ENCODE results near the gene RNF44.

Gene RNF44

DNA sequence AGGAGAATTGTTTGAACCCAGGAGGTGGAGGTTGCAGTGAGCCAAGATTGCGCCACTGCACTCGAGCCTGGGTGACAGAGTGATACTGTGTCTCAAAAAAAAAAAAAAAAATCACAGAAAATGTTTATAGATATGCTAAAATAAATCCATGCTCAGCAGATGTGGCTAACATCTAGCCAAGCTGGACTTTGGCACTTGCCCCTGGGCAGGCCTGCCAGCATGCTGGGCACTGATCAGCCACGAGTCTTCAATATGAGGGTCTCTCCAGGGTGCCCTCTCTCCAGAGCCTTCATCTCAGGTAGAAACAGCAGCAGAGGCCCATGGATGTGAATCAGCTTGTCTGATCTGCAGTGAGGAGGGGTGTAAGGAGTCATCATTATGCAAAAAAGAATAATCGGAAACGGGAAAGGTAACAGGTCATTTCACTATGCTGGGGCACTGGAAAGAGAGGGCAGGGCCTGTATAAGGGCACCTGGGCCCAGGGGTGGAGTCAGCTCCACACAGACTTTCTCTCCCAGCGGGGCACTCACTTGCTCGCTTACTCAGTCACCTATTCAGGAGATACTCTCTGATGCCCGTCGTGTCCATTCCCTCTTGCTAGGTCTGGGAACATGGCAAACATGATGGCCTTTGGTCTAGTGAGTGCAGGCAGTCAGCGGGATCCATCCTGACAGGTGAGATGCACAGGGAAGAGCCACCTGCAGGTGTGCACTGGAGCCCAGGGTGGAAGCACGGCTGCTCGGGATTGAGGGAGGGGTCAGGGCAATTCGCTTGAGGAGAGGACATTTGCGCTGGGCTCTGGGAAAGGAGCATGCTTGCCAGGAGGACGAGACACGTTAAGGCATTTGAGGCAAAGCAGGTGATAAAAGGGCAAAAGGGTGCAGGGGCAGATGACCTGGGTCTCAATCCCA lies 17.1 kb downstream of the RNF44 start:
- Histone ChIP-seq H3K9me3 (replicated peaks; ENCODE audit: insufficient read depth, low read length) (no peaks in the 10 kb centered on the region), H3K4me1 (ENCODE audit: low read length) (no peaks in the 10 kb centered on the region), H3K79me2 (ENCODE audit: low read length) (no peaks in the 10 kb centered on the region), H3K9me2 (replicated peaks; ENCODE audit: insufficient read depth, low read length) (no peaks in the 10 kb centered on the region), H3K36me3 (replicated peaks; ENCODE audit: insufficient read depth, low read length) (no peaks in the 10 kb centered on the region), H3K27me3 (replicated peaks; ENCODE audit: insufficient read depth, low read length) (no peaks in the 10 kb centered on the region), H3K4me3 (ENCODE audit: low read length) (no peak overlapping the region), H2AFZ (ENCODE audit: low read length) (no peak overlapping the region), H4K20me1 (ENCODE audit: insufficient read depth, low read length) (no peaks in the 10 kb centered on the region), H3F3A (ENCODE audit: insufficient read depth, low read length) (no peaks in the 10 kb centered on the region), H3K4me2 (ENCODE audit: low read depth, low read length) (no peak overlapping the region), H3K27ac (ENCODE audit: low read length) (no peak overlapping the region), H3K9ac (ENCODE audit: low read length) (no peak overlapping the region)
- TF ChIP-seq CTCF (IDR thresholded peaks at IDR 0.05; ENCODE audit: low read length): no peak
- TF ChIP-seq EZH2phosphoT487 (IDR thresholded peaks at IDR 0.05; ENCODE audit: low read length): no peak
- TF ChIP-seq EZH2 (optimal IDR thresholded peaks at IDR 0.05; ENCODE audit: low read depth, low read length): no peak
- no peak for DNase-seq

DNA sequence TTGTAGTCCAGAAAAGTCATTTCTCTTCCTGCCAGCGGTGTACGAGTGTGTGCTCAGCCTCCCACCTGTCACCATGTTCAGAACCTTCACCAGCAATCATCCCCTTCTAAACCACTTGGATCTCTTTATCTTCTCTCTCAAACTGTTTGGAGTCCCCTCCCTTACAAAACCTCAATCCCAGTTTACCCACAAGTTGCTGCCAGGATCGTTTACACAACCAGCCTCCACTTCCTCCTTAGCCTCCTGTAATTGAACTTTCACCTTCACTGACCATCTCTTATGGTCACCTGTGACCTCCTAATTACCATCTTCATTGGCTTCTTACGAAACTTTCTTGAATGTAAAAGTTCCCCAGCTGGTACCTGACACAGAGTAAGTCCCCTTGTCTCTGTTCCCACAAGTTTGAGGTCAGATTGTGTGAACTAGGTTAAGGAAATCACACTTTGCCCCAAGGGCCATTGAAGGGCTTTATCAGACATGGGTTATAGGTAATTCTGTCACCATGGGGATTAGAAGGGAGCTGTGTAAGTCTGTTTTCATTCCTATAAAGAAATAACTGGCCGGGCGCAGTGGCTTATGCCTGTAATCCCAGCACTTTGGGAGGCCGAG lies 20.0 kb downstream of the RNF44 start:
- Histone ChIP-seq H3K9me3 (replicated peaks; ENCODE audit: insufficient read depth, low read length) (no peaks in the 10 kb centered on the region), H3K36me3 (replicated peaks; ENCODE audit: insufficient read depth, low read length) (no peaks in the 10 kb centered on the region), H3K4me3 (ENCODE audit: low read length) (no peak overlapping the region), H2AFZ (ENCODE audit: low read length) (no peak overlapping the region), H3K27me3 (replicated peaks; ENCODE audit: insufficient read depth, low read length) (no peaks in the 10 kb centered on the region), H3K27ac (ENCODE audit: low read length) (no peak overlapping the region), H3K79me2 (ENCODE audit: low read length) (no peaks in the 10 kb centered on the region), H3F3A (ENCODE audit: insufficient read depth, low read length) (no peaks in the 10 kb centered on the region), H3K4me2 (ENCODE audit: low read depth, low read length) (no peak overlapping the region), H3K9me2 (replicated peaks; ENCODE audit: insufficient read depth, low read length) (no peaks in the 10 kb centered on the region), H3K4me1 (ENCODE audit: low read length) (no peaks in the 10 kb centered on the region), H3K9ac (ENCODE audit: low read length) (no peak overlapping the region), H4K20me1 (ENCODE audit: insufficient read depth, low read length) (no peaks in the 10 kb centered on the region)
- no peak for DNase-seq
- TF ChIP-seq EZH2 (optimal IDR thresholded peaks at IDR 0.05; ENCODE audit: low read depth, low read length): no peak
- no peak for TF ChIP-seq CTCF (IDR thresholded peaks at IDR 0.05; ENCODE audit: low read length)
- no peak for TF ChIP-seq EZH2phosphoT487 (IDR thresholded peaks at IDR 0.05; ENCODE audit: low read length)

DNA sequence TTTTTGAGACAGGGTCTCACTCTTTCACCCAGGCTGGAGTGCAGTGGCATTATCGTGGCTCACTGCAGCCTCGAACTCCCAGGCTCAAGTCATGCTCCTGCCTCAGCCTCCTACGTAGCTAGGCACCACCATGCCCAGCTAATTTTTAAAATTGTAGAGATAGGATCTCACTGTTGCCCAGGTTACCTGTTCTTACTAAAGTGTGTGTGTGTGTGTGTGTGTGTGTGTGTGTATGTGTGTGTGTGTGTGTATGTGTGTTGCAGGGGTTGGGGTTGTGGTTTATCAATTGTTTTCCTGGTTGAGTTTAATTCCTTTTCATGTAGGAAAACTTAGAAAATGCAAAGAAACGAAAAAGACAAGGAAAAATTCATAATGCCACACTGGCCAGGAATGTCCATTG lies 21.8 kb downstream of the RNF44 start:
- Histone ChIP-seq H3K36me3 (replicated peaks; ENCODE audit: insufficient read depth, low read length) (no peaks in the 10 kb centered on the region), H3K9ac (ENCODE audit: low read length) (no peak overlapping the region), H4K20me1 (ENCODE audit: insufficient read depth, low read length) (no peaks in the 10 kb centered on the region), H3K4me1 (ENCODE audit: low read length) (no peaks in the 10 kb centered on the region), H3K79me2 (ENCODE audit: low read length) (no peaks in the 10 kb centered on the region), H3K4me3 (ENCODE audit: low read length) (no peak overlapping the region), H3K27me3 (replicated peaks; ENCODE audit: insufficient read depth, low read length) (no peaks in the 10 kb centered on the region), H3F3A (ENCODE audit: insufficient read depth, low read length) (no peaks in the 10 kb centered on the region), H3K9me2 (replicated peaks; ENCODE audit: insufficient read depth, low read length) (no peaks in the 10 kb centered on the region), H3K9me3 (replicated peaks; ENCODE audit: insufficient read depth, low read length) (no peaks in the 10 kb centered on the region), H3K4me2 (ENCODE audit: low read depth, low read length) (no peak overlapping the region), H3K27ac (ENCODE audit: low read length) (no peak overlapping the region), H2AFZ (ENCODE audit: low read length) (no peak overlapping the region)
- DNase-seq: no peak
- no peak for TF ChIP-seq CTCF (IDR thresholded peaks at IDR 0.05; ENCODE audit: low read length)
- TF ChIP-seq EZH2 (optimal IDR thresholded peaks at IDR 0.05; ENCODE audit: low read depth, low read length): no peak
- TF ChIP-seq EZH2phosphoT487 (IDR thresholded peaks at IDR 0.05; ENCODE audit: low read length): no peak

Measured in MM.1S (cell line).